ENCODE measurements around the gene GFRA1.
"Not testable (repeated sequence)": the region's sequence is repeated elsewhere in the genome, so short reads cannot be mapped to it uniquely, and the experiment has no call there.

Gene GFRA1

DNA sequence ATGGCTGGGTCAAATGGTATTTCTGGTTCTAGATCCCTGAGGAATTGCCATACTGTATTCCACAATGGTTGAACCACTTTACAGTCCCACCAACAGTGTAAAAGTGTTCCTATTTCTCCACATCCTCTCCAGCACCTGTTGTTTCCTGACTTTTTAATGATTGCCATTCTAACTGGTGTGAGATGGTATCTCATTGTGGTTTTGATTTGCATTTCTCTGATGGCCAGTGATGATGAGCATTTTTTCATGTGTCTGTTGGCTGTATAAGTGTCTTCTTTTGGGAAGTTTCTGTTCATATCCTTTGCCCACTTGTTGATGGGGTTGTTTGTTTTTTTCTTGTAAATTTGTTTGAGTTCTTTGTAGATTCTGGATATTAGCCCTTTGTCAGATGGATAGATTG, 237.6 kb downstream of the GFRA1 start:
- H3K9me3 ChIP-seq (ENCODE audit: control insufficient read depth, low read length); H3K27me3 ChIP-seq (replicated peaks; ENCODE audit: control insufficient read depth, insufficient read depth, low read length, poor library complexity, severe bottlenecking); DNase-seq; H3K36me3 ChIP-seq (ENCODE audit: control insufficient read depth, insufficient read depth, low read length); H3K27ac ChIP-seq (ENCODE audit: insufficient read depth, low read length, poor library complexity, severe bottlenecking); H3K4me1 ChIP-seq (ENCODE audit: control insufficient read depth, insufficient read depth, low read length, poor library complexity, severe bottlenecking); H3K4me3 ChIP-seq (ENCODE audit: insufficient read depth, low read depth, low read length, poor library complexity, severe bottlenecking): not testable (repeated sequence)

DNA sequence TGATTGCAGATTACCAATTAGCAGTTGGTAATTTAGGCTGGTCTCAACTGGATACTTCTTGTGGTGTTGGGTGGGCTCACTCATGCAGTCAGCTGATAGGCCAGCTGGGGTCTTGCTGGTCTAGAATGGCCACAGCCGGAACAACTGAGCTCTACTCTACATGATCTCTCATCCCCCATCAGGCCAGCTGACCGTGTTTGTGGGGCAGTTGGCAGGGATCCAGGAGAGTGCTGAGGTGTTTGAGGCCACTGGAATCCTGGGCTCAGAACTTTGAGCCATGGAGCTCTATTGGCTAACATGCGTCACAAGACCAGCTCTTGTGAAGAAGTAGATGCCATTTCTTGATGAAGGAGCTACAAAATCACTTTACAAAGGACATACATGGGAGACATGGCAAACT, 242.4 kb downstream of the GFRA1 start:
- DNase-seq: no peak
- Histone ChIP-seq H3K27ac (ENCODE audit: insufficient read depth, low read length, poor library complexity, severe bottlenecking) (no peak overlapping the region), H3K4me1 (ENCODE audit: control insufficient read depth, insufficient read depth, low read length, poor library complexity, severe bottlenecking) (no peaks in the 10 kb centered on the region), H3K36me3 (ENCODE audit: control insufficient read depth, insufficient read depth, low read length) (no peaks in the 10 kb centered on the region), H3K9me3 (ENCODE audit: control insufficient read depth, low read length) (no peaks in the 10 kb centered on the region), H3K27me3 (replicated peaks; ENCODE audit: control insufficient read depth, insufficient read depth, low read length, poor library complexity, severe bottlenecking) (no peaks in the 10 kb centered on the region), H3K4me3 (ENCODE audit: insufficient read depth, low read depth, low read length, poor library complexity, severe bottlenecking) (no peak overlapping the region)

DNA sequence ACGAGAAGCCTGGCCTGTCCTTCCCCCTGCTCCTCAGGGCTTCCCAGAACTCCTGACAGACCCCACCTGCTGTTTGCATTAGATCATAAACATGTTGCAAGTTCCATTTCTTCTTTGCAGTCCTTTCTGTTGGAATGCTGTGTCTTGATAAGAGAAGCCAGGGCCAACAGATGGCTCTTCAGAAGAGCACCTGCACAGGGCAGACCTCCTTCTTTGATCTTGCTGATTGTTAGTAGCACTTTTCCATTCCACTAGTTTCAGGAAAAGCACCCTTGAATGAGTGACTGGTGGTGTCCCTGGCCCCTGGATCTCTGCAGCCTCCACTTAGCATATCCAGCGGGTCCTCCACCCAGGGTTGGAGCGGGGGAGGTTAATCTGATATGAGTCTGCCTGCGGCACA, 243.2 kb downstream of the GFRA1 start:
- DNase-seq: no peak
- H3K9me3 ChIP-seq (ENCODE audit: control insufficient read depth, low read length): no peaks in the 10 kb centered on the region
- no peaks in the 10 kb centered on the region for H3K36me3 ChIP-seq (ENCODE audit: control insufficient read depth, insufficient read depth, low read length)
- no peak overlapping the region for H3K27ac ChIP-seq (ENCODE audit: insufficient read depth, low read length, poor library complexity, severe bottlenecking)
- H3K27me3 ChIP-seq (replicated peaks; ENCODE audit: control insufficient read depth, insufficient read depth, low read length, poor library complexity, severe bottlenecking): no peaks in the 10 kb centered on the region
- no peak overlapping the region for H3K4me3 ChIP-seq (ENCODE audit: insufficient read depth, low read depth, low read length, poor library complexity, severe bottlenecking)
- no peaks in the 10 kb centered on the region for H3K4me1 ChIP-seq (ENCODE audit: control insufficient read depth, insufficient read depth, low read length, poor library complexity, severe bottlenecking)

- Histone ChIP-seq H3K4me1 (ENCODE audit: control insufficient read depth, insufficient read depth, low read length, poor library complexity, severe bottlenecking) (no peaks in the 10 kb centered on the region), H3K27ac (ENCODE audit: insufficient read depth, low read length, poor library complexity, severe bottlenecking) (no peak overlapping the region), H3K9me3 (ENCODE audit: control insufficient read depth, low read length) (no peaks in the 10 kb centered on the region), H3K27me3 (replicated peaks; ENCODE audit: control insufficient read depth, insufficient read depth, low read length, poor library complexity, severe bottlenecking) (no peaks in the 10 kb centered on the region), H3K4me3 (ENCODE audit: insufficient read depth, low read depth, low read length, poor library complexity, severe bottlenecking) (no peak overlapping the region), H3K36me3 (ENCODE audit: control insufficient read depth, insufficient read depth, low read length) (no peaks in the 10 kb centered on the region)
- no peak for DNase-seq
Observed at GRCh38 chr10:116027355-116027754, 245.7 kb downstream of the GFRA1 start.

- no peak for DNase-seq
Observed at GRCh38 chr10:116026725-116027124, 246.3 kb downstream of the GFRA1 start.

DNA sequence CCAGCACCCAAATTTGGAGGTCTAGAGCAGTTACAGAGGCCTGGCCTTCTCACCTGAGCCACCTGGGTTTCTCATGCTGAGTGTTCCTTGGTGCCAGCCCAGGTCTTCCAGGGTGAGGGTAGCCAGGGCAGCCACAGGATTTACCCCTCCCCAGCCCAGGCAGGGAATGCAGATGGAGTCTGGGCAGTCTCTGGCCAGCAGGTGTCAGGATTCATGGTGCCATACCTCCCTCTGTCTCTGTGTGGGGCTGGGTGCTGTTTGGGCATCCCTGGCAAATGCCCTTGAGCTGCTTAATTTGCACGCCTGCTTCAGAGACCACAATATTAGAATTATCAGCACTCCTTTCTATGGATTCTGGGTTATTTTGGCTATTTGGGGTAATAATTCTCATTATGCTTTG, 246.7 kb downstream of the GFRA1 start:
- H3K27ac ChIP-seq (ENCODE audit: insufficient read depth, low read length, poor library complexity, severe bottlenecking): no peak overlapping the region
- H3K36me3 ChIP-seq (ENCODE audit: control insufficient read depth, insufficient read depth, low read length): no peaks in the 10 kb centered on the region
- H3K27me3 ChIP-seq (replicated peaks; ENCODE audit: control insufficient read depth, insufficient read depth, low read length, poor library complexity, severe bottlenecking): no peaks in the 10 kb centered on the region
- no peak overlapping the region for H3K4me3 ChIP-seq (ENCODE audit: insufficient read depth, low read depth, low read length, poor library complexity, severe bottlenecking)
- DNase-seq: no peak
- no peaks in the 10 kb centered on the region for H3K4me1 ChIP-seq (ENCODE audit: control insufficient read depth, insufficient read depth, low read length, poor library complexity, severe bottlenecking)
- no peaks in the 10 kb centered on the region for H3K9me3 ChIP-seq (ENCODE audit: control insufficient read depth, low read length)

More at GRCh38 chr10:116026725-116027124, 246.3 kb downstream of the GFRA1 start:
- Histone ChIP-seq H3K9me3 (ENCODE audit: control insufficient read depth, low read length) (no peaks in the 10 kb centered on the region), H3K27ac (ENCODE audit: insufficient read depth, low read length, poor library complexity, severe bottlenecking) (no peak overlapping the region), H3K4me3 (ENCODE audit: insufficient read depth, low read depth, low read length, poor library complexity, severe bottlenecking) (no peak overlapping the region), H3K4me1 (ENCODE audit: control insufficient read depth, insufficient read depth, low read length, poor library complexity, severe bottlenecking) (no peaks in the 10 kb centered on the region), H3K36me3 (ENCODE audit: control insufficient read depth, insufficient read depth, low read length) (no peaks in the 10 kb centered on the region), H3K27me3 (replicated peaks; ENCODE audit: control insufficient read depth, insufficient read depth, low read length, poor library complexity, severe bottlenecking) (no peaks in the 10 kb centered on the region)

DNA sequence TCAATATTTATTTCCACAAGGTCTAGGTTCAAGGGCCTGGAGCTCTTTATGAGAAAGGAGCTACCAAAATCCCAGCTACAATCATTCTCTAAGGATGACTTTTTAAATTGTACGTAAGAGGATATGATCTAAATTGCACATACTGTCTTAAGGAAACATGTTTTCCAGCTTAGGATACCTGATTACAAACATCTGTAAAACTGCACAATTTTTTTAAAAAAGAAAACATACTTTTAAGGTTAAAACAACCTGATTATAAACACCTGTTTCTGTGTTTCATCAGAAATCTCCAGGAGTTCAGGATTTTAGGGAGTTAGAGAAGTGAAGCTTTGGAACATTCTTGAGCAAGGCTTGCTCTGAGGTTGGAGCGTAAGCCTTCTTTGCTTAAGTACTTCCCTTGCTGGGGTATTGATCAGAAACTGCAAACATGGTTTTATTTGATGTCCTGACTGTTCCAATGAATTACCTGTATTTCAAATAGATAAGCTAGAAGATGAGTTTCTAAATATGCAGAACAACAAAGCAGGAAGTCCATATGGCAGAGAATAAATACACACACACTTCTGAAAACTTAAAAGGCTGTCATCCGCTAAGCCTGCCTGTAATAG, 248.6 kb downstream of the GFRA1 start:
- no peaks in the 10 kb centered on the region for H3K27me3 ChIP-seq (replicated peaks; ENCODE audit: control insufficient read depth, insufficient read depth, low read length, poor library complexity, severe bottlenecking)
- H3K36me3 ChIP-seq (ENCODE audit: control insufficient read depth, insufficient read depth, low read length): no peaks in the 10 kb centered on the region
- H3K4me1 ChIP-seq (ENCODE audit: control insufficient read depth, insufficient read depth, low read length, poor library complexity, severe bottlenecking): no peaks in the 10 kb centered on the region
- H3K9me3 ChIP-seq (ENCODE audit: control insufficient read depth, low read length): no peaks in the 10 kb centered on the region
- DNase-seq: no peak
- no peak overlapping the region for H3K4me3 ChIP-seq (ENCODE audit: insufficient read depth, low read depth, low read length, poor library complexity, severe bottlenecking)
- no peak overlapping the region for H3K27ac ChIP-seq (ENCODE audit: insufficient read depth, low read length, poor library complexity, severe bottlenecking)

GRCh38 chr10:116017405-116017804, 255.6 kb downstream of the GFRA1 start:
- Histone ChIP-seq H3K27ac (ENCODE audit: insufficient read depth, low read length, poor library complexity, severe bottlenecking) (no peak overlapping the region), H3K36me3 (ENCODE audit: control insufficient read depth, insufficient read depth, low read length) (no peaks in the 10 kb centered on the region), H3K4me3 (ENCODE audit: insufficient read depth, low read depth, low read length, poor library complexity, severe bottlenecking) (no peak overlapping the region), H3K9me3 (ENCODE audit: control insufficient read depth, low read length) (no peaks in the 10 kb centered on the region), H3K4me1 (ENCODE audit: control insufficient read depth, insufficient read depth, low read length, poor library complexity, severe bottlenecking) (no peaks in the 10 kb centered on the region), H3K27me3 (replicated peaks; ENCODE audit: control insufficient read depth, insufficient read depth, low read length, poor library complexity, severe bottlenecking) (no peaks in the 10 kb centered on the region)
- no peak for DNase-seq

DNA sequence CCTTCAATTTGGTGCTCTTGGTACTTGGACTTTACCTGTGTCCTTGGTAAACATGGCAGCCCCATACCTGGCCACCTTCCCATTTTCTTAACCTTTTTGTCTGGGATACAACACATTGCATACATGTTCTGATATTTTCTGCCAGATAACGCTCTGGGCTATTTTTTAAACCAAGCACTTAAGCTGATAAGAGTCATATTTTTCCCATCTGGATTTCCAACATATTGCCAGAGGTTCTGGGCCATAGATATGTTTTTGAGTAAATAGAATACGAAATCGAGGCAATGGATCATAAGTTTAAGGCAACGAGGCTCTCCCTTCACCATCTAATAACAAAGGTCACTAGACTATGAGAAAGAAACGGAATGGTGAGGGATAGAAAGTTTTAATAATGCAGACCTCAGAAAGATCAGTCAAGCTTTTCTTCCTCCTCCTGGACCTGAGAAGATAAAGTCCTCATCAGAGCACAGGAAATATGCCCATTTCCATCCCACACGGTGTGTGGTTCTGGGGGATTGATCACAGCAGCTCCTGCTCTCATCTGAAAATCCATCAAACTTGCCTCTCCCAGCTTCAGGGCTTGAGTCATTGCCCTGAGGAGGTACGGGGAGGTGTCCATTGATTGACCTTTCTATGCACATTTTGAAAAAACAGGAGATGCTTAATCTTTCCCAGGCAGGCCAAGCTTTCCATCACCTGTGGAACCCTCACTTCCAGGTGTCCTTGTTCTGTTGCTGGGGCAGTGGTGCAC, 257.2 kb downstream of the GFRA1 start:
- no peaks in the 10 kb centered on the region for H3K36me3 ChIP-seq (ENCODE audit: control insufficient read depth, insufficient read depth, low read length)
- no peaks in the 10 kb centered on the region for H3K9me3 ChIP-seq (ENCODE audit: control insufficient read depth, low read length)
- H3K27me3 ChIP-seq (replicated peaks; ENCODE audit: control insufficient read depth, insufficient read depth, low read length, poor library complexity, severe bottlenecking): no peaks in the 10 kb centered on the region
- H3K4me3 ChIP-seq (ENCODE audit: insufficient read depth, low read depth, low read length, poor library complexity, severe bottlenecking): no peak overlapping the region
- H3K27ac ChIP-seq (ENCODE audit: insufficient read depth, low read length, poor library complexity, severe bottlenecking): no peak overlapping the region
- H3K4me1 ChIP-seq (ENCODE audit: control insufficient read depth, insufficient read depth, low read length, poor library complexity, severe bottlenecking): no peaks in the 10 kb centered on the region
- no peak for DNase-seq

- Histone ChIP-seq H3K4me3 (ENCODE audit: insufficient read depth, low read depth, low read length, poor library complexity, severe bottlenecking) (no peak overlapping the region), H3K27me3 (replicated peaks; ENCODE audit: control insufficient read depth, insufficient read depth, low read length, poor library complexity, severe bottlenecking) (no peaks in the 10 kb centered on the region), H3K36me3 (ENCODE audit: control insufficient read depth, insufficient read depth, low read length) (no peaks in the 10 kb centered on the region), H3K9me3 (ENCODE audit: control insufficient read depth, low read length) (no peaks in the 10 kb centered on the region), H3K27ac (ENCODE audit: insufficient read depth, low read length, poor library complexity, severe bottlenecking) (no peak overlapping the region), H3K4me1 (ENCODE audit: control insufficient read depth, insufficient read depth, low read length, poor library complexity, severe bottlenecking) (no peaks in the 10 kb centered on the region)
- no peak for DNase-seq
Observed at GRCh38 chr10:116014871-116015582, 258.0 kb downstream of the GFRA1 start.

Data from effector memory CD4-positive, alpha-beta T cell (primary cell).